Measurements from ENCODE around the gene CYP27A1. TPM values are rescaled to one million over a fixed set of nuclear protein-coding genes. Genes with fewer than 3 reads are reported as not detected.
A peak's percentile ranks its signal among the peaks of the same experiment; 100 is the strongest.
"Not testable (repeated sequence)": the region's sequence is repeated elsewhere in the genome, so short reads cannot be mapped to it uniquely, and the experiment has no call there.

Gene CYP27A1
- total and polyA plus RNA-seq, 9 donors, result 22.0 to 59.5 (median 34.4) TPM

DNA sequence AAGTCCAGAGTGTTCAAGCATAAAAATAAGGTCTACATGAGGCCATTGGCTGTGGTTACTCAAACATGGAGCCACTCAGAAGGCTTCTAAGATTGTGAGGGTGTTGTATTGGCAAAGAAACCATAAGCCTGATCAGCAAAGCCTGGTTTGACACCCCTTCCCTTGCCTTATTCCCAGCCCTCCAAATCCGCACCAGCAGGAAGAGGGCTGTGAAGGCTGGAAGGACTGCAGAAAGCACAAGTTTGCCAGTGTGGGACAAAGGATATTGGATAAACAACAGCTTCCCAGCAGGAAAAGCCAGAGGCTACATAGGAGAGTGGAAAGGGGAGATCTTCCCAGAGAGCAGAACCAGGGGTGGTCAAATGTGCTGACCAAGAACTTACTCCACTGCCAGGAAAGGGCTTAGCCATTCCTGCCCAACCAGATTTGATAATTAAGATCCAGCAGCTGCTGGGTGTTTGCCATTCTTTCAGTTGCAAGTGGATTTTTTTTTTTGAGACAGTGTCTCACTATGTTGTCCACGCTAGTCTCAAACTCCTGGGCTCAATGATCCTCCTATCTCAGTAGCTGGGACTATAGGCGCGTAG is 51.2 kb downstream of the CYP27A1 start:
- no peak for DNase-seq
- H3K36me3 ChIP-seq, result no peaks in the 10 kb centered on the region
- peaks cover 0 to 7% of the 10 kb centered on the region in 2 donors for H3K9me3 ChIP-seq
- no peak overlapping the region for H3K27ac ChIP-seq
- no peaks in the 10 kb centered on the region for H3K4me1 ChIP-seq (ENCODE audit: insufficient read depth)
- WGBS, 3 donors, result 85 to 91% (median 90%) methylated on average over 4 of the region's 4 CpGs
- intact Hi-C loops (cut with DNase I), result no loop called here
- H3K27me3 ChIP-seq, result no peaks in the 10 kb centered on the region
- no peak overlapping the region for H3K4me3 ChIP-seq
- no peak for TF ChIP-seq POLR2A (IDR thresholded peaks at IDR 0.05)

DNA sequence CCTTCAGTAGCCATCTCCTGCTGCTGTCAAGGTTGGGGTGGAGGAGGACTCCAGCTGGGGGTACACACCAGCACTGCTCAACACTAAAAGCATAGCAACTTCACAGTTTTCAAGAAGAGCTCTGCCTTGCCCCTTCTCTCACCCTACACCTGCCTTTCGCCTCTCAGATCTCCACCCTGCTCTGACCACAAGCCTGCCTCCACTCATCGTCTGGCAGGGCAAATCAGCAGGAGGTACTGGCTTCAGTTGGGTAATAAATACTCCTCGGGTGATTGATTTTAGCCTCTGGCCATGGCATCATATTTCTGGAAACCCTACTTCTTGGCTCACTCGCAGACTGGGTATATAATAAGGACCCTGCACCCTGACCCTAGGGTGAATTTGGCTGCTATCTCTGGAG is 52.7 kb downstream of the CYP27A1 start:
- Histone ChIP-seq H3K27me3 (no peaks in the 10 kb centered on the region), H3K9me3 (peaks cover 0 to 7% of the 10 kb centered on the region in 2 donors), H3K4me3 (no peak overlapping the region), H3K36me3 (no peaks in the 10 kb centered on the region), H3K4me1 (ENCODE audit: insufficient read depth) (no peaks in the 10 kb centered on the region), H3K27ac (no peak overlapping the region)
- intact Hi-C loops (cut with DNase I), result no loop called here
- TF ChIP-seq, protein P1, sequence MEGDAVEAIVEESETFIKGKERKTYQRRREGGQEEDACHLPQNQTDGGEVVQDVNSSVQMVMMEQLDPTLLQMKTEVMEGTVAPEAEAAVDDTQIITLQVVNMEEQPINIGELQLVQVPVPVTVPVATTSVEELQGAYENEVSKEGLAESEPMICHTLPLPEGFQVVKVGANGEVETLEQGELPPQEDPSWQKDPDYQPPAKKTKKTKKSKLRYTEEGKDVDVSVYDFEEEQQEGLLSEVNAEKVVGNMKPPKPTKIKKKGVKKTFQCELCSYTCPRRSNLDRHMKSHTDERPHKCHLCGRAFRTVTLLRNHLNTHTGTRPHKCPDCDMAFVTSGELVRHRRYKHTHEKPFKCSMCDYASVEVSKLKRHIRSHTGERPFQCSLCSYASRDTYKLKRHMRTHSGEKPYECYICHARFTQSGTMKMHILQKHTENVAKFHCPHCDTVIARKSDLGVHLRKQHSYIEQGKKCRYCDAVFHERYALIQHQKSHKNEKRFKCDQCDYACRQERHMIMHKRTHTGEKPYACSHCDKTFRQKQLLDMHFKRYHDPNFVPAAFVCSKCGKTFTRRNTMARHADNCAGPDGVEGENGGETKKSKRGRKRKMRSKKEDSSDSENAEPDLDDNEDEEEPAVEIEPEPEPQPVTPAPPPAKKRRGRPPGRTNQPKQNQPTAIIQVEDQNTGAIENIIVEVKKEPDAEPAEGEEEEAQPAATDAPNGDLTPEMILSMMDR (IDR thresholded peaks at IDR 0.05), result no peak
- TF ChIP-seq POLR2A (IDR thresholded peaks at IDR 0.05) (no peak), EP300 (IDR thresholded peaks at IDR 0.05) (no peak)
- DNase-seq, result no peak
- 40 to 50% (median 49%) methylated on average over 4 of the region's 4 CpGs for WGBS, 3 donors

DNA sequence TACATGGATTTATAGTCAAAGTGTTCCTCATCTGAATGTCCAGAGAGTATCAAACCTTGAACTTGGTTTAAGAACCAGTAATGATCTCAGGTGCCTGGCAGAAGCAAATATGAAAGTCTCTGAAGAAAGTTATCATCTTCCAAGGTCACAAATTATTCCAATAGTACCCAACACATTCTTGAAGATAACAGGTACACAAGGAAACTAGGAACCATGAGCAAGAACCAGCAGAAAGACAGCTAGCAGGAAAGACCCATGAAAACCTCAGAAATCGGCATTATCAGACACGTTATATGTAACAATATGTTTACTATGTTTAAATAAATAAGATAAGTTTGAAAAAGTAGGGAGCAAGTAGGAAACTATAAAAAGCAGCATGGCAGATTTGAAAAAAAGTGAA is 55.5 kb downstream of the CYP27A1 start:
- Histone ChIP-seq H3K27me3 (no peaks in the 10 kb centered on the region), H3K9me3 (peaks cover 0 to 7% of the 10 kb centered on the region in 2 donors), H3K27ac (no peak overlapping the region), H3K4me1 (ENCODE audit: insufficient read depth) (no peaks in the 10 kb centered on the region), H3K36me3 (no peaks in the 10 kb centered on the region), H3K4me3 (no peak overlapping the region)
- 82 to 90% (median 86%) methylated on average over 2 of the region's 2 CpGs for WGBS, 3 donors
- no peak for DNase-seq
- TF ChIP-seq EP300 (IDR thresholded peaks at IDR 0.05) (no peak), POLR2A (IDR thresholded peaks at IDR 0.05) (no peak)
- TF ChIP-seq, protein P1 (IDR thresholded peaks at IDR 0.05), result no peak
- intact Hi-C loops (cut with DNase I), result no loop called here

DNA sequence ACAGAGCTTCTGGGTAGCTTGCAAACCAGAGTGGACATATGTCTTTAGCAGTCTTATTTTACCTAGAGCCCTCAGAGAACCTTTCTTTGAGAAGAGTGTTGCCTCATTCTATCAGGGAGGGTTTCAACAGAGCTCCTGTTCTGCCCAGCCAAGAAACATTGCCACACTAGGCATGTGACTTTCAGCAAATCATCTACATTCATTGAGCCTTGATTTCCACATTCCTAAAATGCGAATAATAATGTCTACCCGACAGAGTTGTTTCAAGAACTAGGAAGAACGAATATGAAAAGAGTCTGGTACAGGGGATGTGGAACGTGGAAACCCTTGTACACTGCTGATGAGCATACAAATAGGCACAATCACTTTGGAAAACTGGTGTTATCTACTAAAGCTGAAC is 57.5 kb downstream of the CYP27A1 start:
- 70 to 76% (median 73%) methylated on average over 4 of the region's 4 CpGs for WGBS, 3 donors
- H3K27me3 ChIP-seq, result no peaks in the 10 kb centered on the region
- no peak overlapping the region for H3K4me3 ChIP-seq
- H3K9me3 ChIP-seq, result peaks cover 0 to 7% of the 10 kb centered on the region in 2 donors
- no peak for DNase-seq
- TF ChIP-seq POLR2A (IDR thresholded peaks at IDR 0.05) (no peak), EP300 (IDR thresholded peaks at IDR 0.05) (no peak)
- TF ChIP-seq, protein P1 (IDR thresholded peaks at IDR 0.05), result no peak
- H3K4me1 ChIP-seq (ENCODE audit: insufficient read depth), result no peaks in the 10 kb centered on the region
- no peak overlapping the region for H3K27ac ChIP-seq
- intact Hi-C loops (cut with DNase I), result no loop called here
- H3K36me3 ChIP-seq, result no peaks in the 10 kb centered on the region

DNA sequence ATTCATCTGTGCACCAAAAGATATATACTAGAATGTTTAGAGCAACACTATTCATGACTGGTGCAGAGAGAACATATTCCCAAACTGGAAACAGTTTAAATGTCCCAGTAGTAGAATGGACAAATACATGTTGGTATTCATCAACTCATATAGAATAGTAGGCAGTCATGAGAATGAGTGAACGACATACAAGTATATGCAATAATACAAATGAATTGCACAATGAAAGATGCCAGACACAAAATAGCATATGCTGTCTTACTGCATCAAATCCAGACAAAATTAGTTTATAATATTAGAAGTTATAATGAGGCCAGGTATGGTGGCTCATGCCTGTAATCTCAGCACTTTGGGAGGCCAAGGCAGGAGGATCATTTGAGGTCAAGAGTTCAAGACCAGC is 57.9 kb downstream of the CYP27A1 start:
- no peak overlapping the region for H3K4me3 ChIP-seq
- H3K36me3 ChIP-seq, result no peaks in the 10 kb centered on the region
- TF ChIP-seq POLR2A (IDR thresholded peaks at IDR 0.05) (no peak), EP300 (IDR thresholded peaks at IDR 0.05) (no peak)
- TF ChIP-seq, protein P1 (IDR thresholded peaks at IDR 0.05), result no peak
- H3K27ac ChIP-seq, result no peak overlapping the region
- 84 to 88% (median 88%) methylated on average over 1 of the region's 1 CpG for WGBS, 3 donors
- H3K27me3 ChIP-seq, result no peaks in the 10 kb centered on the region
- peaks cover 0 to 7% of the 10 kb centered on the region in 2 donors for H3K9me3 ChIP-seq
- no peaks in the 10 kb centered on the region for H3K4me1 ChIP-seq (ENCODE audit: insufficient read depth)
- DNase-seq, result no peak
- intact Hi-C loops (cut with DNase I), result no loop called here

DNA sequence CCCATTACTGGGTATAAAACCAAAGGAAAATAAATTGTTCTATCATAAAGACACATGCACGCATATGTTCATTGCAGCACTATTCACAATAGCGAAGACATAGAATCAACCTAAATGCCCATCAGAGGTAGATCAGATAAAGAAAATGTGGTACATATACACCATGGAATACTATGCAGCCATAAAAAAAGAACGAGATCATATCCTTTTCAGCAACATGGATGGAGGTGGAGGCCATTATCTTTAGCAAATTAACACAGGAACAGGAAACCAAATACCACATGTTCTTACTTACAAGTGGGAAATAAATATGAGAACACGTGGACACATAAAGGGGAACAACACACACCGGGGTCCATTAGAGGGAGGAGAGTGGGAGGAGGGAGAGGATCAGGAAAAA is 62.4 kb downstream of the CYP27A1 start:
- H3K27me3 ChIP-seq; DNase-seq; H3K4me1 ChIP-seq (ENCODE audit: insufficient read depth); H3K4me3 ChIP-seq; H3K27ac ChIP-seq; intact Hi-C loops (cut with DNase I); H3K36me3 ChIP-seq; H3K9me3 ChIP-seq: not testable (repeated sequence)
- 80 to 90% (median 82%) methylated on average over 5 of the region's 5 CpGs for WGBS, 3 donors

DNA sequence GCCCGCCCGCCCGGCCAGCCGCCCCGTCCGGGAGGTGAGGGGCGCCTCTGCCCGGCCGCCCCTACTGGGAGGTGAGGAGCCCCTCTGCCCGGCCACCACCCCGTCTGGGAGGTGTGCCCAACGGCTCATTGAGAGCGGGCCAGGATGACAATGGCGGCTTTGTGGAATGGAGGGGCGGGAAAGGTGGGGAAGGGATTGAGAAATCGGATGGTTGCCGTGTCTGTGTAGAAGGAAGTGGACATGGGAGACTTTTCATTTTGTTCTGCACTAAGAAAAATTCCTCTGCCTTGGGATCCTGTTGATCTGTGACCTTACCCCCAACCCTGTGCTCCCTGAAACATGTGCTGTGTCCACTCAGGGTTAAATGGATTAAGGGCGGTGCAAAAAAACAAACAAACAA is 65.0 kb downstream of the CYP27A1 start:
- not testable (repeated sequence) for H3K4me3 ChIP-seq; H3K4me1 ChIP-seq (ENCODE audit: insufficient read depth); H3K9me3 ChIP-seq; H3K27ac ChIP-seq; H3K27me3 ChIP-seq; H3K36me3 ChIP-seq
- intact Hi-C loops (cut with DNase I), result loop anchor here in 2 of 4 donors (2.0 to 5.0 kb wide), 2 partner anchors 135 to 136 kb away; partner anchors contain the start of gene TTLL4 (in 2 of the 2)
- WGBS, 3 donors, result 65 to 84% (median 72%) methylated on average over 4 to 18 of the region's 18 CpGs
- DNase-seq, result peak in 1 of 5 donors; percentile 17
